WTC11 (cell line): ENCODE measurements around the gene LAMP1.

ENCODE experiments used
- ATF6 ChIP-seq: sonication (generic); formaldehyde crosslinking; IDR thresholded peaks from 2 replicates; pipeline ENCODE4 v1.8.1; 2023; ENCODE audit warnings: mild to moderate bottlenecking, missing genetic modification reagents
- CREB1 ChIP-seq: sonication (generic); formaldehyde crosslinking; IDR thresholded peaks from 2 replicates; pipeline ENCODE4 v1.8.0; 2023; ENCODE audit warnings: mild to moderate bottlenecking, missing genetic modification reagents
- CTCF ChIP-seq: fragments of 200-600 bp; IDR thresholded peaks from 2 replicates; pipeline ENCODE4 v1.8.0; 2022; ENCODE audit warnings: antibody characterized with exemption
- ETV6 ChIP-seq: sonication (generic); formaldehyde crosslinking; IDR thresholded peaks from 2 replicates; pipeline ENCODE4 v1.8.1; 2022; ENCODE audit warnings: mild to moderate bottlenecking, missing genetic modification reagents
- MAX ChIP-seq: sonication (generic); formaldehyde crosslinking; IDR thresholded peaks from 2 replicates; pipeline ENCODE4 v1.8.0; 2022; ENCODE audit warnings: mild to moderate bottlenecking, missing genetic modification reagents
- NR1H2 ChIP-seq: sonication (generic); formaldehyde crosslinking; IDR thresholded peaks from 2 replicates; pipeline ENCODE4 v1.9.0; 2021; ENCODE audit warnings: mild to moderate bottlenecking, moderate library complexity, missing genetic modification reagents
- SMAD3 ChIP-seq: sonication (generic); formaldehyde crosslinking; IDR thresholded peaks from 2 replicates; pipeline ENCODE4 v1.8.0; 2022; ENCODE audit warnings: missing genetic modification reagents, mild to moderate bottlenecking, borderline replicate concordance
- TCF7 ChIP-seq: sonication (generic); formaldehyde crosslinking; IDR thresholded peaks from 2 replicates; pipeline ENCODE4 v1.8.0; 2022; ENCODE audit warnings: mild to moderate bottlenecking, low read depth, missing genetic modification reagents, moderate library complexity
- ZNF121 ChIP-seq: sonication (generic); formaldehyde crosslinking; IDR thresholded peaks from 2 replicates; pipeline ENCODE4 v1.8.0; 2023; ENCODE audit warnings: missing genetic modification reagents
- ZNF263 ChIP-seq: sonication (generic); formaldehyde crosslinking; IDR thresholded peaks from 2 replicates; pipeline ENCODE4 v1.8.1; 2022; ENCODE audit warnings: low read depth, mild to moderate bottlenecking, moderate library complexity, missing genetic modification reagents
- TF ChIP-seq, protein P1 (sequence below): sonication (generic); formaldehyde crosslinking; IDR thresholded peaks from 2 replicates; pipeline ENCODE4 v1.8.1; 2022; ENCODE audit warnings: low read depth, mild to moderate bottlenecking, moderate library complexity, missing genetic modification reagents, borderline replicate concordance

GRCh38 chr13:113351514-113352026 is 54.5 kb downstream of the LAMP1 start:
- no peak for TF ChIP-seq MAX (CRISPR knock-in tag)
- TF ChIP-seq ZNF121 (CRISPR knock-in tag), result no peak
- no peak for TF ChIP-seq SMAD3 (CRISPR knock-in tag)
- TF ChIP-seq ZNF263, result no peak
- no peak for TF ChIP-seq CTCF
- no peak for TF ChIP-seq TCF7
- TF ChIP-seq ATF6 (CRISPR knock-in tag), result no peak
- TF ChIP-seq CREB1 (CRISPR knock-in tag), result no peak
- no peak for TF ChIP-seq NR1H2 (CRISPR knock-in tag)
- no peak for TF ChIP-seq ETV6 (CRISPR knock-in tag)
- TF ChIP-seq, protein P1, sequence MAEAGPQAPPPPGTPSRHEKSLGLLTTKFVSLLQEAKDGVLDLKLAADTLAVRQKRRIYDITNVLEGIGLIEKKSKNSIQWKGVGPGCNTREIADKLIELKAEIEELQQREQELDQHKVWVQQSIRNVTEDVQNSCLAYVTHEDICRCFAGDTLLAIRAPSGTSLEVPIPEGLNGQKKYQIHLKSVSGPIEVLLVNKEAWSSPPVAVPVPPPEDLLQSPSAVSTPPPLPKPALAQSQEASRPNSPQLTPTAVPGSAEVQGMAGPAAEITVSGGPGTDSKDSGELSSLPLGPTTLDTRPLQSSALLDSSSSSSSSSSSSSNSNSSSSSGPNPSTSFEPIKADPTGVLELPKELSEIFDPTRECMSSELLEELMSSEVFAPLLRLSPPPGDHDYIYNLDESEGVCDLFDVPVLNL (CRISPR knock-in tag), result no peak
